Measurements from ENCODE around the gene CHST10.
"Not testable (repeated sequence)": the region's sequence is repeated elsewhere in the genome, so short reads cannot be mapped to it uniquely, and the experiment has no call there.

The CHST10 gene

DNA sequence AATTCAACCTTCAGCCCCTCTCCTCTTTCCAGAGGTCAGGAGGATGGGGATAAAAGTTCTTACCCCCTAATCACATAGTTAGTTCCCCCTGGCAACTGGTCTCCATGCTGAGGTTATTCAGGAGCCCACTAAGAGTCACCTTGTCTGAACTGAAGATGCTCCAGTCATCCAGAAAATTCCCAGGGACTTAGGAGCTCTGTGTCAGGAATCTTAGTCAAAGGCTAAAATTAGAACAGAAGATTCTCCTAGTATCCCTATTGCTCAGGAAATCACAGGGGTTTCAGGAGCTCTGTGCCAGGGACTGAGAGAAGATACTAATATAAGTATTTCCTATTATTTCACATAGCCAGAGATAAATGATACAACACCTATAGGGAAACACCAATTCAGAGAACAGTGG lies 57.9 kb downstream of the CHST10 start:
- no peak for DNase-seq
- Histone ChIP-seq H3K4ac (ENCODE audit: low read depth, low read length) (no peak overlapping the region), H2AK5ac (ENCODE audit: low read length) (no peak overlapping the region), H2BK15ac (replicated peaks; ENCODE audit: low read depth) (no peak overlapping the region), H3K23ac (ENCODE audit: low read length) (no peak overlapping the region), H3K4me3 (ENCODE audit: low read length) (no peak overlapping the region), H3K4me1 (ENCODE audit: control insufficient read depth, low read depth, low read length) (no peaks in the 10 kb centered on the region), H3K18ac (ENCODE audit: low read length) (no peak overlapping the region), H2BK5ac (ENCODE audit: low read length) (no peak overlapping the region), H2BK120ac (ENCODE audit: low read depth, low read length) (no peak overlapping the region), H3K27ac (ENCODE audit: low read depth, low read length) (no peak overlapping the region), H4K8ac (ENCODE audit: low read depth, low read length) (no peak overlapping the region), H3K79me1 (ENCODE audit: low read length) (no peaks in the 10 kb centered on the region), H3K4me2 (ENCODE audit: low read length) (no peak overlapping the region), H3K36me3 (ENCODE audit: control insufficient read depth, insufficient read depth, low read length) (no peaks in the 10 kb centered on the region), H3K27me3 (ENCODE audit: insufficient read depth, low read length, poor library complexity) (no peaks in the 10 kb centered on the region), H4K5ac (ENCODE audit: low read length) (no peak overlapping the region), H3K56ac (ENCODE audit: low read length) (no peak overlapping the region), H3K9ac (ENCODE audit: low read length) (no peak overlapping the region), H3K79me2 (ENCODE audit: control insufficient read depth, insufficient read depth, low read length) (no peaks in the 10 kb centered on the region)

DNA sequence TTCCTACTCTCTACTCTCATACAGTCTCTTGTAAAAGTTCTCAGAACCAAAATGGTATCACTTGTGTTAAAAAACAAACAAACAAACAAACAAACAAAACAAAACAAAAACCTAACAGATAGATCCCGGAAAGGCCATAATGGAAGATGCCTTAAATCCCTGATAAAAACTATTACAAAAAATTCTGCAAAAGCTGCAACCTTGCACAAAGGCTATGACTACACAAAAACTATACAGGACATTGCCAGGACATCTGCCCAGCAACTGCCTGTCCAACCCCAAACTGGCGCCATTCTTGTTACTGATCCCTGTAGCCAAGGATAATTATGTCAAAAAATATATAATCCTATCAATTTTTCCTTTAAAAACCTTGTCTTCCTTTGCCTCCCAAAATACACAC lies 58.9 kb downstream of the CHST10 start:
- Histone ChIP-seq H2BK5ac (ENCODE audit: low read length) (no peak overlapping the region), H3K27ac (ENCODE audit: low read depth, low read length) (no peak overlapping the region), H4K5ac (ENCODE audit: low read length) (no peak overlapping the region), H3K4ac (ENCODE audit: low read depth, low read length) (no peak overlapping the region), H3K79me2 (ENCODE audit: control insufficient read depth, insufficient read depth, low read length) (no peaks in the 10 kb centered on the region), H2BK15ac (replicated peaks; ENCODE audit: low read depth) (no peak overlapping the region), H3K27me3 (ENCODE audit: insufficient read depth, low read length, poor library complexity) (no peaks in the 10 kb centered on the region), H3K4me3 (ENCODE audit: low read length) (no peak overlapping the region), H3K79me1 (ENCODE audit: low read length) (no peaks in the 10 kb centered on the region), H3K56ac (ENCODE audit: low read length) (no peak overlapping the region), H3K4me1 (ENCODE audit: control insufficient read depth, low read depth, low read length) (no peaks in the 10 kb centered on the region), H3K18ac (ENCODE audit: low read length) (no peak overlapping the region), H4K8ac (ENCODE audit: low read depth, low read length) (no peak overlapping the region), H3K9ac (ENCODE audit: low read length) (no peak overlapping the region), H3K23ac (ENCODE audit: low read length) (no peak overlapping the region), H3K4me2 (ENCODE audit: low read length) (no peak overlapping the region), H3K36me3 (ENCODE audit: control insufficient read depth, insufficient read depth, low read length) (no peaks in the 10 kb centered on the region), H2AK5ac (ENCODE audit: low read length) (no peak overlapping the region), H2BK120ac (ENCODE audit: low read depth, low read length) (no peak overlapping the region)
- DNase-seq: no peak
- no CpG with 5 or more reads among the region's 2 CpGs for WGBS (ENCODE audit: extremely low coverage, insufficient coverage, low lambda C conversion rate)

- Histone ChIP-seq H2AK5ac (ENCODE audit: low read length) (no peak overlapping the region), H3K79me2 (ENCODE audit: control insufficient read depth, insufficient read depth, low read length) (no peaks in the 10 kb centered on the region), H3K56ac (ENCODE audit: low read length) (no peak overlapping the region), H3K4me3 (ENCODE audit: low read length) (no peak overlapping the region), H3K18ac (ENCODE audit: low read length) (no peak overlapping the region), H2BK5ac (ENCODE audit: low read length) (no peak overlapping the region), H3K9ac (ENCODE audit: low read length) (no peak overlapping the region), H2BK15ac (replicated peaks; ENCODE audit: low read depth) (no peak overlapping the region), H3K4me1 (ENCODE audit: control insufficient read depth, low read depth, low read length) (no peaks in the 10 kb centered on the region), H3K27me3 (ENCODE audit: insufficient read depth, low read length, poor library complexity) (no peaks in the 10 kb centered on the region), H3K79me1 (ENCODE audit: low read length) (no peaks in the 10 kb centered on the region), H4K5ac (ENCODE audit: low read length) (no peak overlapping the region), H3K23ac (ENCODE audit: low read length) (no peak overlapping the region), H4K8ac (ENCODE audit: low read depth, low read length) (no peak overlapping the region), H3K4ac (ENCODE audit: low read depth, low read length) (no peak overlapping the region), H3K27ac (ENCODE audit: low read depth, low read length) (no peak overlapping the region), H2BK120ac (ENCODE audit: low read depth, low read length) (no peak overlapping the region), H3K4me2 (ENCODE audit: low read length) (no peak overlapping the region), H3K36me3 (ENCODE audit: control insufficient read depth, insufficient read depth, low read length) (no peaks in the 10 kb centered on the region)
- no peak for DNase-seq
- WGBS (ENCODE audit: extremely low coverage, insufficient coverage, low lambda C conversion rate): 100% methylated on average over 1 of the region's 7 CpGs
Measured at GRCh38 chr2:100352521-100352920, 64.9 kb downstream of the CHST10 start.

GRCh38 chr2:100350661-100351185 lies 66.7 kb downstream of the CHST10 start:
- no peak overlapping the region for H4K8ac ChIP-seq (ENCODE audit: low read depth, low read length)
- WGBS (ENCODE audit: extremely low coverage, insufficient coverage, low lambda C conversion rate): no CpG with 5 or more reads among the region's 13 CpGs
- H4K5ac ChIP-seq (ENCODE audit: low read length): no peak overlapping the region

DNA sequence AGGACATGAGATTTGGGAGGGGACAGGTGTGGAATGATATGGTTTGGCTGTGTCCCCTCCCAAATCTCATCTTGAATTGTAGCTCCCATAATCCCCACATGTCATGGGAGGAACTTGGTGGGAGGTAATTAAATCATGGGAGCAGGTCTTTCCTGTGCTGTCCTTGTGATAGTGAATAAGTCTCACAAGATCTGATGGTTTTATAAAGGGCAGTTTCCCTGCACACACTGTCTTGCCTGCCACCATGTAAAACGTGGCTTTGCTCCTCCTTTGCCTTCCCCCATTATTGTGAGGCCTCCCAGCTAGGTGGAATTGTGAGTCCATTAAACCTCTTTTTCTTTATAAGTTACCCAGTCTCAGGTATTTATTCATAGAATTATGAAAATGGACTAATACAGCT lies 72.3 kb downstream of the CHST10 start:
- H3K9ac ChIP-seq (ENCODE audit: low read length); H3K27ac ChIP-seq (ENCODE audit: low read depth, low read length): not testable (repeated sequence)

More at GRCh38 chr2:100350661-100351185, 66.7 kb downstream of the CHST10 start:
- no peak overlapping the region for H2BK5ac ChIP-seq (ENCODE audit: low read length)
- H3K27ac ChIP-seq (ENCODE audit: low read depth, low read length): no peak overlapping the region
- H3K56ac ChIP-seq (ENCODE audit: low read length): no peak overlapping the region
- H3K36me3 ChIP-seq (ENCODE audit: control insufficient read depth, insufficient read depth, low read length): no peaks in the 10 kb centered on the region
- no peaks in the 10 kb centered on the region for H3K4me1 ChIP-seq (ENCODE audit: control insufficient read depth, low read depth, low read length)
- H3K27me3 ChIP-seq (ENCODE audit: insufficient read depth, low read length, poor library complexity): no peaks in the 10 kb centered on the region
- H3K4me2 ChIP-seq (ENCODE audit: low read length): no peak overlapping the region
- no peak overlapping the region for H2BK120ac ChIP-seq (ENCODE audit: low read depth, low read length)
- H3K4me3 ChIP-seq (ENCODE audit: low read length): no peak overlapping the region
- H3K79me1 ChIP-seq (ENCODE audit: low read length): no peaks in the 10 kb centered on the region
- H3K4ac ChIP-seq (ENCODE audit: low read depth, low read length): no peak overlapping the region
- no peaks in the 10 kb centered on the region for H3K79me2 ChIP-seq (ENCODE audit: control insufficient read depth, insufficient read depth, low read length)
- no peak for DNase-seq
- H2AK5ac ChIP-seq (ENCODE audit: low read length): no peak overlapping the region
- H3K18ac ChIP-seq (ENCODE audit: low read length): no peak overlapping the region
- H2BK15ac ChIP-seq (replicated peaks; ENCODE audit: low read depth): no peak overlapping the region
- H3K23ac ChIP-seq (ENCODE audit: low read length): no peak overlapping the region
- H3K9ac ChIP-seq (ENCODE audit: low read length): no peak overlapping the region

DNA sequence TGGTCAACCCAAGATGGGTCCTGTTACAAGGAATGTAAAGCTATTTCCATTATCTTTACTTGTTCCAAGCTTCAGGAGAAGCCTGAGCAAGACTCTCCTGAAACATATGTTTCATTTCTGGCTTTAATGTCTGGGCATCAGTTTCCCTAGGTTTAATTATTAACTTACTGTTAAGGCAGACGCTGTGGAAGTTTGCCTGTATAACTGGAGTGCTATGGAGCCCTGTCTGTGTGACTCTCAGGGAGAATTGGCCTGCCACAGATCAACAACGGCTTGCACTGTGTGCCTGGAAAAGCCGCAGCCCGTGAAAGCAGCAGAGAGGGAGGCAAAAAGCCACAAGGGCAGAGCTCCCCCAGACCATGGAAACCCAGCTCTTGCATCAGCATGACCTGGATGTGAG lies 73.0 kb downstream of the CHST10 start:
- Histone ChIP-seq H3K79me1 (ENCODE audit: low read length) (no peaks in the 10 kb centered on the region), H4K5ac (ENCODE audit: low read length) (no peak overlapping the region), H4K8ac (ENCODE audit: low read depth, low read length) (no peak overlapping the region), H3K56ac (ENCODE audit: low read length) (no peak overlapping the region), H3K18ac (ENCODE audit: low read length) (no peak overlapping the region), H3K4me3 (ENCODE audit: low read length) (no peak overlapping the region), H3K23ac (ENCODE audit: low read length) (no peak overlapping the region), H3K4me2 (ENCODE audit: low read length) (no peak overlapping the region), H2BK15ac (replicated peaks; ENCODE audit: low read depth) (no peak overlapping the region), H3K79me2 (ENCODE audit: control insufficient read depth, insufficient read depth, low read length) (no peaks in the 10 kb centered on the region), H3K9ac (ENCODE audit: low read length) (no peak overlapping the region), H2BK120ac (ENCODE audit: low read depth, low read length) (no peak overlapping the region), H3K27me3 (ENCODE audit: insufficient read depth, low read length, poor library complexity) (no peaks in the 10 kb centered on the region), H3K4ac (ENCODE audit: low read depth, low read length) (no peak overlapping the region), H3K4me1 (ENCODE audit: control insufficient read depth, low read depth, low read length) (no peaks in the 10 kb centered on the region), H2BK5ac (ENCODE audit: low read length) (no peak overlapping the region), H3K36me3 (ENCODE audit: control insufficient read depth, insufficient read depth, low read length) (no peaks in the 10 kb centered on the region), H3K27ac (ENCODE audit: low read depth, low read length) (no peak overlapping the region), H2AK5ac (ENCODE audit: low read length) (no peak overlapping the region)
- WGBS (ENCODE audit: extremely low coverage, insufficient coverage, low lambda C conversion rate): no CpG with 5 or more reads among the region's 4 CpGs
- DNase-seq: no peak

More for the DNA sequence above, 72.3 kb downstream of the CHST10 start:
- H3K23ac ChIP-seq (ENCODE audit: low read length); H3K4me3 ChIP-seq (ENCODE audit: low read length); H4K5ac ChIP-seq (ENCODE audit: low read length); H3K27me3 ChIP-seq (ENCODE audit: insufficient read depth, low read length, poor library complexity); H3K4ac ChIP-seq (ENCODE audit: low read depth, low read length); DNase-seq; H3K79me1 ChIP-seq (ENCODE audit: low read length); H2BK5ac ChIP-seq (ENCODE audit: low read length); H2BK120ac ChIP-seq (ENCODE audit: low read depth, low read length); H4K8ac ChIP-seq (ENCODE audit: low read depth, low read length); H2BK15ac ChIP-seq (replicated peaks; ENCODE audit: low read depth); H3K4me1 ChIP-seq (ENCODE audit: control insufficient read depth, low read depth, low read length); H2AK5ac ChIP-seq (ENCODE audit: low read length); H3K79me2 ChIP-seq (ENCODE audit: control insufficient read depth, insufficient read depth, low read length); H3K56ac ChIP-seq (ENCODE audit: low read length); H3K36me3 ChIP-seq (ENCODE audit: control insufficient read depth, insufficient read depth, low read length); H3K4me2 ChIP-seq (ENCODE audit: low read length); H3K18ac ChIP-seq (ENCODE audit: low read length): not testable (repeated sequence)
- WGBS (ENCODE audit: extremely low coverage, insufficient coverage, low lambda C conversion rate): no CpG with 5 or more reads among the region's 1 CpG
